DOHH2 (cell line): ENCODE measurements around the gene PRDM7.

Experiments
- H3F3A ChIP-seq: fragments of 200-600 bp; sonication (generic), shearing (Covaris generic); 2 replicates; pipeline ENCODE4 v1.6.0; 2016; ENCODE audit warnings: antibody characterized with exemption, mild to moderate bottlenecking; ENCODE audit not compliant: control insufficient read depth, insufficient read depth
- H3K27ac ChIP-seq: fragments of 200-600 bp; sonication (generic); 2 replicates; pipeline ENCODE4 v1.5.1; 2014; ENCODE audit warnings: low read depth, mild to moderate bottlenecking, low read length, moderate library complexity
- H3K27me3 ChIP-seq: fragments of 200-600 bp; sonication (generic); 2 replicates; pipeline ENCODE4 v1.6.1; 2014; ENCODE audit warnings: mild to moderate bottlenecking, low read length, mixed read lengths; ENCODE audit not compliant: control insufficient read depth
- H3K36me3 ChIP-seq: fragments of 200-600 bp; sonication (generic); 2 replicates; pipeline ENCODE4 v1.6.1; 2014; ENCODE audit warnings: mild to moderate bottlenecking, low read length, moderate library complexity, mixed read lengths; ENCODE audit not compliant: control insufficient read depth
- H3K4me1 ChIP-seq: fragments of 200-600 bp; sonication (generic); 2 replicates; pipeline ENCODE4 v1.6.1; 2014; ENCODE audit warnings: mild to moderate bottlenecking, low read length, mixed read lengths; ENCODE audit not compliant: control insufficient read depth
- H3K4me2 ChIP-seq: fragments of 200-600 bp; sonication (generic); 2 replicates; pipeline ENCODE4 v1.6.0; 2014; ENCODE audit warnings: mild to moderate bottlenecking, low read length, moderate library complexity
- H3K4me3 ChIP-seq: fragments of 200-600 bp; sonication (generic); 2 replicates; pipeline ENCODE4 v1.5.1; 2014; ENCODE audit warnings: mild to moderate bottlenecking, low read length, mixed read lengths
- H3K79me2 ChIP-seq: fragments of 200-600 bp; sonication (generic); 2 replicates; pipeline ENCODE4 v1.6.1; 2014; ENCODE audit warnings: mild to moderate bottlenecking, low read length, mixed read lengths; ENCODE audit not compliant: control insufficient read depth
- H3K9me2 ChIP-seq: fragments of 200-600 bp; sonication (generic); replicated peaks from 2 replicates; pipeline ENCODE4 v1.6.1; 2014; ENCODE audit warnings: mild to moderate bottlenecking, low read length, mixed read lengths; ENCODE audit not compliant: control insufficient read depth
- H3K9me3 ChIP-seq: fragments of 200-600 bp; sonication (generic); 2 replicates; pipeline ENCODE4 v1.6.1; 2014; ENCODE audit warnings: antibody characterized with exemption, low read length, mixed read lengths; ENCODE audit not compliant: control insufficient read depth, insufficient read depth
- H4K20me1 ChIP-seq: fragments of 200-600 bp; sonication (generic); 2 replicates; pipeline ENCODE4 v1.6.0; 2014; ENCODE audit warnings: low read depth, mild to moderate bottlenecking, antibody characterized with exemption, low read length, moderate library complexity; ENCODE audit not compliant: control insufficient read depth, insufficient read depth
- EZH2phosphoT487 ChIP-seq: fragments of 200-600 bp; sonication (generic); IDR thresholded peaks from 2 replicates; pipeline ENCODE4 v1.6.1; 2017; ENCODE audit warnings: borderline replicate concordance, mild to moderate bottlenecking, antibody characterized with exemption, low read length, moderate library complexity, mixed read lengths
- TF ChIP-seq, protein P1 (sequence below): fragments of 200-600 bp; sonication (generic); IDR thresholded peaks from one replicate; pipeline ENCODE4 v1.5.1; 2014; ENCODE audit warnings: antibody characterized with exemption, mild to moderate bottlenecking, low read depth, low read length; ENCODE audit not compliant: poor library complexity, severe bottlenecking

Gene PRDM7

GRCh38 chr16:90035902-90036301 lies 41.2 kb downstream of the PRDM7 start:
- Histone ChIP-seq H3K27ac (no peak overlapping the region), H3K4me1 (no peaks in the 10 kb centered on the region), H3K36me3 (no peaks in the 10 kb centered on the region), H3F3A (no peaks in the 10 kb centered on the region), H3K9me3 (peaks cover 7% of the 10 kb centered on the region; the same call in 1 of the 2 replicates), H3K9me2 (no peaks in the 10 kb centered on the region), H3K79me2 (no peaks in the 10 kb centered on the region), H4K20me1 (no peaks in the 10 kb centered on the region), H3K4me3 (no peak overlapping the region), H3K27me3 (peaks cover 10% of the 10 kb centered on the region), H3K4me2 (no peak overlapping the region)
- no peak for TF ChIP-seq EZH2phosphoT487
- TF ChIP-seq, protein P1, sequence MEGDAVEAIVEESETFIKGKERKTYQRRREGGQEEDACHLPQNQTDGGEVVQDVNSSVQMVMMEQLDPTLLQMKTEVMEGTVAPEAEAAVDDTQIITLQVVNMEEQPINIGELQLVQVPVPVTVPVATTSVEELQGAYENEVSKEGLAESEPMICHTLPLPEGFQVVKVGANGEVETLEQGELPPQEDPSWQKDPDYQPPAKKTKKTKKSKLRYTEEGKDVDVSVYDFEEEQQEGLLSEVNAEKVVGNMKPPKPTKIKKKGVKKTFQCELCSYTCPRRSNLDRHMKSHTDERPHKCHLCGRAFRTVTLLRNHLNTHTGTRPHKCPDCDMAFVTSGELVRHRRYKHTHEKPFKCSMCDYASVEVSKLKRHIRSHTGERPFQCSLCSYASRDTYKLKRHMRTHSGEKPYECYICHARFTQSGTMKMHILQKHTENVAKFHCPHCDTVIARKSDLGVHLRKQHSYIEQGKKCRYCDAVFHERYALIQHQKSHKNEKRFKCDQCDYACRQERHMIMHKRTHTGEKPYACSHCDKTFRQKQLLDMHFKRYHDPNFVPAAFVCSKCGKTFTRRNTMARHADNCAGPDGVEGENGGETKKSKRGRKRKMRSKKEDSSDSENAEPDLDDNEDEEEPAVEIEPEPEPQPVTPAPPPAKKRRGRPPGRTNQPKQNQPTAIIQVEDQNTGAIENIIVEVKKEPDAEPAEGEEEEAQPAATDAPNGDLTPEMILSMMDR = no peak

GRCh38 chr16:90034504-90034903 lies 42.6 kb downstream of the PRDM7 start:
- no peaks in the 10 kb centered on the region for H4K20me1 ChIP-seq

GRCh38 chr16:90033387-90033786 lies 43.7 kb downstream of the PRDM7 start:
- Histone ChIP-seq H3K27me3 (peaks cover 16% of the 10 kb centered on the region), H3K4me2 (no peak overlapping the region), H3K4me3 (no peak overlapping the region), H3K36me3 (no peaks in the 10 kb centered on the region), H3K9me3 (peaks cover 7% of the 10 kb centered on the region; the same call in 1 of the 2 replicates), H3F3A (no peaks in the 10 kb centered on the region), H3K79me2 (no peaks in the 10 kb centered on the region), H3K9me2 (no peaks in the 10 kb centered on the region), H3K27ac (no peak overlapping the region), H4K20me1 (no peaks in the 10 kb centered on the region), H3K4me1 (no peaks in the 10 kb centered on the region)
- TF ChIP-seq EZH2phosphoT487 = no peak
- TF ChIP-seq, protein P1 = no peak

More at GRCh38 chr16:90034504-90034903, 42.6 kb downstream of the PRDM7 start:
- Histone ChIP-seq H3K9me2 (no peaks in the 10 kb centered on the region), H3K27ac (no peak overlapping the region), H3K4me3 (no peak overlapping the region), H3F3A (no peaks in the 10 kb centered on the region), H3K4me2 (no peak overlapping the region), H3K9me3 (peaks cover 7% of the 10 kb centered on the region; the same call in 1 of the 2 replicates), H3K79me2 (no peaks in the 10 kb centered on the region), H3K4me1 (no peaks in the 10 kb centered on the region), H3K36me3 (no peaks in the 10 kb centered on the region), H3K27me3 (peaks cover 10% of the 10 kb centered on the region)
- TF ChIP-seq, protein P1 = no peak
- no peak for TF ChIP-seq EZH2phosphoT487
